GM12873 (cell line): ENCODE measurements around the gene OSBPL2.

ENCODE experiments used
- CTCF ChIP-seq: IDR thresholded peaks from 2 replicates; pipeline ENCODE4 v1.5.1; 2012; ENCODE audit warnings: low read depth, mild to moderate bottlenecking, moderate library complexity, low read length, control low read depth; ENCODE audit not compliant: insufficient read depth; ENCODE audit errors: missing control alignments

The OSBPL2 gene

GRCh38 chr20:62195736-62196135 lies 42.6 kb upstream of the OSBPL2 start:
- TF ChIP-seq CTCF, result no peak

GRCh38 chr20:62196286-62196685 lies 42.0 kb upstream of the OSBPL2 start:
- no peak for TF ChIP-seq CTCF

- TF ChIP-seq CTCF, result no peak
Measured at GRCh38 chr20:62197311-62197710, 41.0 kb upstream of the OSBPL2 start.

- no peak for TF ChIP-seq CTCF
Measured at GRCh38 chr20:62197801-62198200, 40.5 kb upstream of the OSBPL2 start.

GRCh38 chr20:62198496-62198895 lies 39.8 kb upstream of the OSBPL2 start:
- TF ChIP-seq CTCF, result no peak

- TF ChIP-seq CTCF, result no peak
Measured at GRCh38 chr20:62198931-62199330, 39.4 kb upstream of the OSBPL2 start.

GRCh38 chr20:62200491-62201172 lies 37.7 kb upstream of the OSBPL2 start:
- no peak for TF ChIP-seq CTCF
